ENCODE data around the gene PTTG1IP.

DNA sequence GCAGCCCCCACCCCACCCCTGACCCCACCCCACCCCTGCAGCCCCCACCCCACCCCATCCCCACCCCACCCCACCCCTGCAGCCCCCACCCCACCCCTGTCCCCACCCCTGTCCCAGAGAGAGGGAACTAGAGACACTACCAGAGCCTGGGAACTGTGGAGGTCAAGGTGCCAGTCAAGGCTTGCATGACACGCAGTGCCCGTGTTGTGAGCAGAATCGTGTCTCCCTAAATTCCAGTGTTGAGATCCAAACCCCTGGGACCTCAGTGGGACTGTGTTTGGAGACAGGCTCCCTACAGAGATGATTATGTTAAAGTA is 37.2 kb downstream of the PTTG1IP start:
- TF ChIP-seq, protein P1, sequence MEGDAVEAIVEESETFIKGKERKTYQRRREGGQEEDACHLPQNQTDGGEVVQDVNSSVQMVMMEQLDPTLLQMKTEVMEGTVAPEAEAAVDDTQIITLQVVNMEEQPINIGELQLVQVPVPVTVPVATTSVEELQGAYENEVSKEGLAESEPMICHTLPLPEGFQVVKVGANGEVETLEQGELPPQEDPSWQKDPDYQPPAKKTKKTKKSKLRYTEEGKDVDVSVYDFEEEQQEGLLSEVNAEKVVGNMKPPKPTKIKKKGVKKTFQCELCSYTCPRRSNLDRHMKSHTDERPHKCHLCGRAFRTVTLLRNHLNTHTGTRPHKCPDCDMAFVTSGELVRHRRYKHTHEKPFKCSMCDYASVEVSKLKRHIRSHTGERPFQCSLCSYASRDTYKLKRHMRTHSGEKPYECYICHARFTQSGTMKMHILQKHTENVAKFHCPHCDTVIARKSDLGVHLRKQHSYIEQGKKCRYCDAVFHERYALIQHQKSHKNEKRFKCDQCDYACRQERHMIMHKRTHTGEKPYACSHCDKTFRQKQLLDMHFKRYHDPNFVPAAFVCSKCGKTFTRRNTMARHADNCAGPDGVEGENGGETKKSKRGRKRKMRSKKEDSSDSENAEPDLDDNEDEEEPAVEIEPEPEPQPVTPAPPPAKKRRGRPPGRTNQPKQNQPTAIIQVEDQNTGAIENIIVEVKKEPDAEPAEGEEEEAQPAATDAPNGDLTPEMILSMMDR (conservative IDR thresholded peaks at IDR 0.05), result no peak
- no peak for TF ChIP-seq ZFX (IDR thresholded peaks at IDR 0.05)

Measured in C4-2B (cell line).